Measurements from ENCODE around the gene DAPK3. TPM values are rescaled to one million over a fixed set of nuclear protein-coding genes. Genes with fewer than 3 reads are reported as not detected.

The DAPK3 gene
- total RNA-seq, 1 donor from 2014 or later, result 106 TPM

GRCh38 chr19:3984584-3984907 is 13.6 kb upstream of the DAPK3 start:
- peaks cover 25% of the 10 kb centered on the region for H3K36me3 Mint-ChIP-seq (ENCODE audit: insufficient read depth)
- peak overlapping the region; percentile 99 for H3K27ac Mint-ChIP-seq

GRCh38 chr19:3983936-3984583 is 13.2 kb upstream of the DAPK3 start:
- Mint-ChIP-seq H3K9me3 (ENCODE audit: low read depth) (no peaks in the 10 kb centered on the region), H3K36me3 (ENCODE audit: insufficient read depth) (peaks cover 29% of the 10 kb centered on the region), H3K27ac (peak overlapping the region; percentile 99), H3K4me1 (ENCODE audit: low read depth) (peaks cover 23% of the 10 kb centered on the region), H3K27me3 (no peaks in the 10 kb centered on the region), H3K4me3 (ENCODE audit: low read depth) (peak overlapping the region; percentile 98)
- no peak for TF ChIP-seq CTCF (IDR thresholded peaks at IDR 0.05; ENCODE audit: unreplicated experiment)
- DNase-seq (ENCODE audit: low spot score, unreplicated experiment), result no peak

More at GRCh38 chr19:3984584-3984907, 13.6 kb upstream of the DAPK3 start:
- no peak for DNase-seq (ENCODE audit: low spot score, unreplicated experiment)
- H3K9me3 Mint-ChIP-seq (ENCODE audit: low read depth), result no peaks in the 10 kb centered on the region
- peak overlapping the region; percentile 98 for H3K4me3 Mint-ChIP-seq (ENCODE audit: low read depth)
- no peak for TF ChIP-seq CTCF (IDR thresholded peaks at IDR 0.05; ENCODE audit: unreplicated experiment)
- peaks cover 23% of the 10 kb centered on the region for H3K4me1 Mint-ChIP-seq (ENCODE audit: low read depth)
- no peaks in the 10 kb centered on the region for H3K27me3 Mint-ChIP-seq

GRCh38 chr19:3983542-3983914 is 12.6 kb upstream of the DAPK3 start:
- Mint-ChIP-seq H3K9me3 (ENCODE audit: low read depth) (no peaks in the 10 kb centered on the region), H3K4me1 (ENCODE audit: low read depth) (peaks cover 23% of the 10 kb centered on the region), H3K4me3 (ENCODE audit: low read depth) (peak overlapping the region; percentile 98), H3K27me3 (no peaks in the 10 kb centered on the region), H3K36me3 (ENCODE audit: insufficient read depth) (peaks cover 29% of the 10 kb centered on the region), H3K27ac (peak overlapping the region; percentile 99)
- TF ChIP-seq CTCF (IDR thresholded peaks at IDR 0.05; ENCODE audit: unreplicated experiment), result no peak
- DNase-seq (ENCODE audit: low spot score, unreplicated experiment), result no peak

- Mint-ChIP-seq H3K27ac (peak overlapping the region; percentile 99), H3K36me3 (ENCODE audit: insufficient read depth) (peaks cover 32% of the 10 kb centered on the region), H3K4me1 (ENCODE audit: low read depth) (peaks cover 23% of the 10 kb centered on the region), H3K4me3 (ENCODE audit: low read depth) (peak overlapping the region; percentile 98), H3K9me3 (ENCODE audit: low read depth) (no peaks in the 10 kb centered on the region), H3K27me3 (no peaks in the 10 kb centered on the region)
- DNase-seq (ENCODE audit: low spot score, unreplicated experiment), result no peak
- no peak for TF ChIP-seq CTCF (IDR thresholded peaks at IDR 0.05; ENCODE audit: unreplicated experiment)
Measured at GRCh38 chr19:3982701-3983541, 12.0 kb upstream of the DAPK3 start.

- peak overlapping the region; percentile 46 for H3K4me3 Mint-ChIP-seq (ENCODE audit: low read depth)
- peaks cover 33% of the 10 kb centered on the region for H3K36me3 Mint-ChIP-seq (ENCODE audit: insufficient read depth)
- TF ChIP-seq CTCF (IDR thresholded peaks at IDR 0.05; ENCODE audit: unreplicated experiment), result no peak
- no peaks in the 10 kb centered on the region for H3K9me3 Mint-ChIP-seq (ENCODE audit: low read depth)
- H3K4me1 Mint-ChIP-seq (ENCODE audit: low read depth), result peaks cover 23% of the 10 kb centered on the region
- H3K27ac Mint-ChIP-seq, result peak overlapping the region; percentile 88
- DNase-seq (ENCODE audit: low spot score, unreplicated experiment), result no peak
- H3K27me3 Mint-ChIP-seq, result no peaks in the 10 kb centered on the region
Measured at GRCh38 chr19:3981736-3982681, 11.1 kb upstream of the DAPK3 start.

All from progenitor cell of endocrine pancreas (in vitro differentiated cells).